HTERT RPE-1 (cell line): Measurements from ENCODE around the gene MOB1B.
"Not testable (repeated sequence)": the region's sequence is repeated elsewhere in the genome, so short reads cannot be mapped to it uniquely, and the experiment has no call there.

Source experiments
- in situ Hi-C: fragments of 300-500 bp; cut with MboI; formaldehyde crosslinking; loops from 4 replicates; pipeline ENCODE4 v1.14.3; 2020; ENCODE audit warnings: low sequenced_read_pairs

The MOB1B gene

DNA sequence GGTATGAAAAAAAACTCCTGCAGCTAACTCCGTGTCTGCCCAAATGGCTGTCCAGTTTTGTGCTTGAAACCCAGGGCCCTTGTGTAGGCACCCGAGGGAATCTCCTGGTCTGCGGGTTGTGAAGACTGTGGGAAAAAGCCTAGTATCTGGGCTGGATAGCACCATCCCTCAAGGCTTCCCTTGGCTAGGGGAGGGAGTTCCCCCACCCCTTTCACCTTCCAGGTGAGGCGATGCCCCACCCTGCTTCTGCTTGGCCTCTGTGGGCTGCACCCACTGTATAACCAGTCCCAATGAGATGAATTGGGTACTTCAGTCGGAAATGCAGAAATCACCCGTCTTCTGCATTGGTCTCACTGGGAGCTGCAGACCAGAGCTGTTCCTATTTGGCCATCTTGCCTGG, 102.9 kb downstream of the MOB1B start:
- in situ Hi-C loops: not testable (repeated sequence)

DNA sequence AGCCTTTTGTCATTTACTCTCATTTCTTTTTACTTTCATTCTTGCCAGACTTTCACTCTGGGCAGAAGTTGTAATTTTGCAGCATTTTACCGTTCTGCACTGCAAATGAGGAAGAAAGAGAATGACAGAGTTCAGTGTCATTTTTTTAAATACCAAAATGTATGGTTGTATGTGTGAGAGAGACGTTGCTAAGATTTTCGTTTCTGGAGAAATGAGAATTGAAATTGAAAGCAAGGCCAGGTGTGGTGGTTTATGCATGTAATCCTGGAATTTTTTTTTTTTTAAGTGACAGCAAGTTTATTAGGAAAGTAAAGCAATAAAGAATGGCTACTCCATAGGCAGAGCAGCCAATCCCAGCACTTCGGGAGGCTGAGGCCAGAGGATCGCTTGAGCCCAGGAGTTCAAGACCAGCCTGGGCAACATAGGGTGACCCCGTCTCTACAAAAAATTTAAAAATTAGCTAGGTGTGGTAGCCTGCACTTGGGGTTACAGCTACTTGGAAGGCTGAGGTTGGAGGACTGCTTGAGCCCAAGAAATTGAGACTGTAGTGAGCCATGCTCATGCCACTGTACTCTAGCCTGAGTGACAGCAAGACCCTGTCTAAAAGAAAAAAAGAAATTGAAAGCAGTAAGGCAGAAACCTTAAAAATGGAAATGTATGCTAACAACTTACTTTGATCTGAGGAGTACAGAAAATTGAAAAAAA, 104.2 kb downstream of the MOB1B start:
- in situ Hi-C loops: no loop called here

DNA sequence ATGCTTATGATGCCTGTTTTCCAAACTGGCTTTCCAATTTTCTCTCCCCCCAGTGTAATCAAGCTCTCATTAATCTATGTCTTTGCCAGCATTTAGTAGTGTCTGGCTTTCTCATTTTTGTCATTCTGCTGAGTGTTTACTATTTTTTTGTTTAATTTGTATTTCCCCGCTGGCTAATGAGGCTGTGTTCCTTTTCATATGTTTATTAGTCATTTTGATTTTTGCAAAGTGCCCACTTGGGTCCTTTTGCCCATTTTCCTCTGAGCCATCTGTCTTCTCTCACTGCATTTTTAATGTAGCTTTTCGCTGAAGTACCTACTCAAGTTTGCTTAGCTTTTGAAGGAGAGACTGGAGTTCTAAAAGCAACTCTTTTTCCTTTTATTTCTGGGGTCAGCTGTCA, 106.0 kb downstream of the MOB1B start:
- in situ Hi-C loops: no loop called here

GRCh38 chr4:71009086-71009485, 106.9 kb downstream of the MOB1B start:
- in situ Hi-C loops: no loop called here

DNA sequence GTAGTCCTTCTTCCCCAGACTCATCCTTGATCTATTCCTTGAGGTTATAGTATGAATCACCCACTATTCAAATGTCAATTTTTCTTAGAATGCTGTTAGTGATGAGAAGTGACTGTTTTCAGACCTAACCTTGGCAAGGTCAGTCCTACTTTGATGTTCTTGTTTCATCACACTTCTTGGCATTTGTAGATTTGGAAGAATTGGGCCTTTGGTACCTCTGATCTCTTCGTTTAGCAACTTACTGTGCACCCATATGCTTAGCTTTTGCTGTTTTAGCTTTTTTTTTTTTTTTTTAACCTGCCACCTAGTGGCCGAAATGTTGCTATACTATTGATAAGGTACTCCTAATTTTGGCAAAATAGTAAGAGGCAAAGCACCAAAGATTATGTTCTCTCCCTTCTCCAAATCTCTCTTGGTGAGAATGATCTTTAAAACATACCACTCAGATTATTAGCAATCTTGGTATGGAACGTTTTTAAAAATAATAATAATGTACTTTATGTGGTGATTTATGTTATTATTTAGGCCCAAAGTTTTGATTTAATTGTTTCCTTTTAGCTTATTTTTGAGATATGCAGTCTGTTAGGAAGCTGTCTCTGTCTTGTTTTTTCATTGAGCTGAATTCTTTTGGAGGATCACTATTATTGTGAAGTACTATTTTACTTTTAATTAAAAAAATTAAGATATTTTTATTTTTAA, 107.9 kb downstream of the MOB1B start:
- in situ Hi-C loops: no loop called here

GRCh38 chr4:71011451-71011850, 109.3 kb downstream of the MOB1B start:
- in situ Hi-C loops: no loop called here

DNA sequence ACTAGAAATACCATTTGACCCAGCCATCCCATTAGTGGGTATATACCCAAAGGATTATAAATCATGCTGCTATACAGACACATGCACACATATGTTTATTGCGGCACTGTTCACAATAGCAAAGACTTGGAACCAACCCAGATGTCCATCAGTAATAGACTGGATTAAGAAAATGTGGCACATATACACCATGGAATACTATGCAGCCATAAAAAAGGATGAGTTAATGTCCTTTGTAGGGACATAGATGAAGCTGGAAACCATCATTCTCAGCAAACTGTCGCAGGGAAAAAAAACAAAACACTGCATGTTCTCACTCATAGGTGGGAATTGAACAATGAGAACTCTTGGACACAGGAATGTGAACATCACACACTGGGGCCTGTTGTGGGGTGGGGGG, 115.2 kb downstream of the MOB1B start:
- in situ Hi-C loops: not testable (repeated sequence)

- in situ Hi-C loops: no loop called here
These were observed 118.4 kb downstream of the MOB1B start for GRCh38 chr4:71020611-71021010.

DNA sequence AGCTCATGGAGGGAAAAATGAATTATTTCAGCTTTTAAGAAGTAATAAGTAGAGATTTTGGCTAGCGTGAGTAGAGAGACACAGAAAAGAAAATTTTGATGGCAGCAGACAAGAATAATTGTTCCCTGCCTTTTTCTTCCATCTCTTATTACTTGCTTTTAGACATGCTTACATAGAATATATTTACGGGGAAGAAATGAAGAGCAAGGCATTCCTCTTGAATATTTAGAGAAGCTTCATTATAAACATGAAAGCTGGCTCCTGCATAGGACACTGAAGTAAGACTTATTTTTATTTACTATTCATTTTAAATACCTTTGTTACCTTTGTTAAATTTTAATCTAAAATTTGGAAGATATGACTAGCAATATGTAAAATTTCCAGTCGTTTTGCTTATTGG, 123.5 kb downstream of the MOB1B start:
- in situ Hi-C loops: no loop called here

- in situ Hi-C loops: no loop called here
These were observed 123.9 kb downstream of the MOB1B start for GRCh38 chr4:71026086-71026485.

GRCh38 chr4:71027611-71028010, 125.4 kb downstream of the MOB1B start:
- in situ Hi-C loops: no loop called here

- in situ Hi-C loops: no loop called here
These were observed 127.3 kb downstream of the MOB1B start for GRCh38 chr4:71029504-71029903.

DNA sequence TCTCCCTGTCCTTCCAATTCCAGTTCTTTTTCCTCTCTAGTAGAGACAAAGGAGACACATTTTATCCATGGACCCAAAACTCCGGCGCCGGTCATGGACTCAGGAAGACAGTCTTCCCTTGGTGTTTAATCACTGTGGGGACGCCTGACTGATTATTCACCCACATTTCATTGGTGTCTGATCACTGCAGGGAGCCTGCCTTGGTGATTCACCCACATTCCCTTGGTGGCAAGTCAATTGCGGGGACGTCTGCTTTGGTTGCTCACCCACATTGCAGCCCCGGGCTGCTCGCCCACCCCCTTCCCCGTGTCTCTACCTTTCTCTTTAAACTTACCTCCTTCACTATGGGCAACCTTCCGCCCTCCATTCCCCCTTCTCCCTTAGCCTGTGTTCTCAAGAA, 129.9 kb downstream of the MOB1B start:
- in situ Hi-C loops: not testable (repeated sequence)
